Activated effector memory CD4-positive, alpha-beta T cell treated with anti-CD3 and anti-CD28 coated beads, Interleukin-2, amount 50 U/mL, for 16 hours (primary cell): Measurements from ENCODE around the gene NPIPB2.
"Not testable (repeated sequence)": the region's sequence is repeated elsewhere in the genome, so short reads cannot be mapped to it uniquely, and the experiment has no call there.

ENCODE experiments used
- DNase-seq: peaks from one replicate; pipeline ENCODE4 v3.0.0-alpha.2; 2020

NPIPB2 gene

DNA sequence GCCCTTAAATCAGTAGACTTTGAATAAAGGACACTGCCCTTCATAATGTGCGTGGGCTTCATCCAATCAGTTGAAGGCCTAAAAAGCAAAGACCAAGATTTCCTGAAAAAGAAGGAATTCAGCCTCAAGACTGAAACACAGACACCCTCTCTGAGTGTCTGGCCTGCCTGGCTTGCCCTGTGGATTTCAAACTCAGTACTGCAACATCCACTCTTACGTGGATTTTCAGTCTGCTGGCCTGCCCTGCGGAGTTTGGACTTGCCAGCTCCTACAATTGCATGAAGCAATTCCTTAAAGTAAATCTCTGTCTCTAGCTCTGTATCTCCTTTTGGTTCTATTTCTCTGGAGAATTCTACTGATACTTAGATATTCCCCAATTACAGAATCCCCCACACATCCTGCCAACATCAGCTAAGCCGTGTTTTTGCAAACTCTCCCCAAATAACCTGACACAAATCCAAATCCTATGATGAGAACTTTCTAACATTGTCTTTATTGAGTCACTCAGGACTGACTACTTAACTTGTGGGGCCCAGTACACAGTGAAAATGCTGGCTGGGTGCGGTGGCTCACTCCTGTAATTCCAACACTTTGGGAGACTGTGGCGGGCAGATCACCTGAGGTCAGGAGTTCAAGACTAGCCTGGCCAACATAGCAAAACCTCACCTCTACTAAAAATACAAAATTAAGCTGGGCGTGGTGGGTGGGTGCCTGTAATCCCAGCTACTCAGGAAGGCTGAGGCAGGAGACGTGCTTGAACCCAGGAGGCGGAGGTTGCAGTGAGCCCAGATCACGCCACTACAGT lies 15.9 kb upstream of the NPIPB2 start:
- no peak for DNase-seq

DNA sequence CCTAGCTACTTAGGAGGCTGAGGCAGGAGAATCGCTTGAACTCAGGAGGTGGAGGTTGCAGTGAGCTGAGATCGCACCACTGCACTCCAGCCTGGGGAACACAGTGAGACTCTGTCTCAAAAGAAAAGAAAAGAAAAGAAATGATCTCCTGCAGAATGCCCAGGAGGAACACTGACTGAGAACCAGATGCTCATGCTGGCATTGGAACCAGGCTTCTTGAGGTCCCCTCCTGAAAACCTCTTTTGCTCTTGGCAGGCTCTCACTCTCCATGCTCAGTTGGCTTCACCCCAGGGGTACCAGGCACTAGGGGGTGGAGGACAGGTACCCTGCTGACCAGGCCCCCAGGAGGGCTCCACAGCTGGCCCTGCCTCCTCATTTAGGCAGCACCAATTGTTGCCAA lies 14.7 kb upstream of the NPIPB2 start:
- DNase-seq, result no peak

DNA sequence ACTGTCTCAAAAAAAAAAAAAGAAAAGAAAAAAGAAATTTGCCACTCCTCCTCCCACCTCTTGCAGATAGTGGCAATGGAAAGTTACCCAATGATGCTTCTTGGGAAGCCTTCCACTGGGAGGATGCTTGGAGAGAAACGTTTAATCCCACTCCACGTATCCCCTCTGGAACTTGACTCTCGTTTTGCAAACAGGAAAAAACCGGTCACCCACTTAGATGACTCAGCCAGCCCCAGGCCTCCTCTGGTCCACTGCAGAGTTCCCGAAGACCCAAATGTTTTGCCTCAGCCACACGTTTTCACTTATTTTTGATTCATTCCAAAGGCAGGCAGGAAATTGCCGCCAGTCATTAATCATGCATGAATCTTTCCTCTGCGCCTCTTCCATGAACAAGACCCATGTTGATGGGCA lies 13.9 kb upstream of the NPIPB2 start:
- DNase-seq, result no peak

DNA sequence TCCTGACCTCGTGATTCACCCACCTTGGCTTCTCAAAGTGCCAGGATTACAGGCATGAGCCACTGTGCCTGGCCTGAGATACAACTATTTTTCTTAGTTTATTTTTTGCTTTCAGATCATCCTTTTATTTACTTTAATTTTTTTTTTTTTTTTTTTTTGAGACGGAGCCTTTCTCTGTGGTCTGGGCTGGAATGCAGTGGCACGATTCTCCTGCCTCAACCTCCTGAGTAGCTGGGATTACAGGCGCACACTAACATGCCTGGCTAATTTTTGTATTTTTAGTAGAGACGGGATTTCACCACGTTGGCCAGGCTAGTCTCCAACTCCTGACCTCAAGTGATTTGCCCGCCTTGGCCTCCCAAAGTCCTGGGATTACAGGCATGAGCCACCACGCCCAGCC lies 11.7 kb upstream of the NPIPB2 start:
- DNase-seq, result not testable (repeated sequence)

DNA sequence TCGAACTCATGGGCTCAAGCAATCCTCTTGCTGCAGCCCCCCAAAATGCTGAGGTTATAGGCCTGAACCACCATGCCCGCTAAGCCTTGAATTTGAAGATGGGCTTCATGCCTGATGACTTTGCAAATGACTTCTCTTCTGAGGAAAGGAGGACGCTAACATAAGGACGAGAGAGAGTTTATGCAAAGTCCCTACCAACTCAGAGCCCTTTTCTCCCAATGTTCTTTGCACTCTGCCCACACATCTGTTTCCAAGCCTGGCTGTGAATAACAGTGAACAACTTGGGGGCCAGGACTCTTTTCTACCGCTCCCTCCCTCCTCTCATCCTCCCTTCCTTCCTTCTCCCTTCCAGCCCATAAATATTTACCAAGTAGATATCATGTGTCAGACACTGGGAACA lies 8.5 kb upstream of the NPIPB2 start:
- no peak for DNase-seq

DNA sequence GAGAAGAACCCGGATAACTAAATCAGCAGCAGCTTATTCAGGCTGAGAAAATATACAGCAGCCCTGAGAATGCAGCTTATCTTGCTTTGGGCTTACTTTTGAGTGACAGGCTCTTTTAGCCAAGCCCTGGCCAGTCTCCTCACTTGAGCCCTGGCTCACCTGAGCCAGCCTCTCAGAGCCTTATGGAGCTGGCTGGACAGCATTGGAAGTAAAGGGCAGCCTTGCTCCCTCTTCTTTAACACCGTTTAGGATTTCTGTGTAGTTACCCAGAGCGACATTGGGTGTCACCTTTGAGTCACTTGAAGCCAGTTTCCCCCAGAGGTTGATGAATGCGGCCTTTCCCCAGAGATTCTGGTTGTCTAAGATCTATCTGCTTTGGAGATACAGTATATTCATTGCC lies 7.7 kb upstream of the NPIPB2 start:
- no peak for DNase-seq

- DNase-seq, result no peak
Observed at GRCh38 chr16:11948819-11949218, 7.0 kb upstream of the NPIPB2 start.

DNA sequence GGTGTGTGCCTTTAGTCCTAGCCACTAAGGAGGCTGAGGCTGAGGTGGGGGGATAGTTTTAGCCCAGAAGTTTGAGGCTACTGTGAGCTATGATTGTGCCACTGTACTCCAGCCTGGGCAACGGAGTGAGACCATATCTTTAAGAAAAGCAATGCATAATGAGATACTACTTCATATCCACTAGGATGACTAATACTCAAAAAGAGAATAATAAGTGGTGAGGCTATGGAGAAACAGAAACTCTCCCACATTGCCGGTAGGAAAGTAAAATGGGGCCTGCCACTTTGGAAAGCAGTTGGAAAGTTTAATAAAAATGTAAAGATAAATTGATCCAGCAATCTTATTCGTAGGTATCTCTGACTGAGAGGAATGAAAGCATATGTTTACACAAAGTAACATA lies 4.6 kb upstream of the NPIPB2 start:
- DNase-seq, result no peak

DNA sequence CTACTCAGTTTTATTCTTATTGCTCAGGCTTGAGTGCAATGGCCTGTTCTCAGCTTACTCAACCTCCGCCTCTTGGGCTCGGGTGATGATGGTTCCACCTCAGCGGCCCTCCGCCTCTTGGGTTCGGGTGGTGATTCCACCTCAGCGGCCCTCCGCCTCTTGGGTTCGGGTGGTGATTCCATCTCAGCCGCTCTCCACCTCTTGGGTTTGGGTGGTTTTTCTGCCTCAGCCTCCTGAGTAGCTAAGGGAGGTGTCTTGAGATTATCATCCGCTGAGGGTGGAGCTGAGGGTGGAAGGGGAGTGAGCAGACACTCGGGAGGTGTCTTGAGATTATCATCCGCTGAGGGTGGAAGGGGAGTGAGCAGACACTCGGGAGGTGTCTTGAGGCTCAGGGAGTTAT lies 14.5 kb downstream of the NPIPB2 start:
- not testable (repeated sequence) for DNase-seq

GRCh38 chr16:11924046-11924445 lies 17.8 kb downstream of the NPIPB2 start:
- not testable (repeated sequence) for DNase-seq

GRCh38 chr16:11916524-11917285 lies 25.1 kb downstream of the NPIPB2 start:
- DNase-seq, result no peak

- DNase-seq, result peak; percentile 100
Observed at GRCh38 chr16:11915644-11916523, 26.0 kb downstream of the NPIPB2 start, which contains the start of gene GSPT1. TSS of gene GSPT1 (minus strand) at chr16:11915956. CDS start at chr16:11915720, 236 bp downstream.

- DNase-seq, result peak; percentile 80
Observed at GRCh38 chr16:11915114-11915643, 26.7 kb downstream of the NPIPB2 start.

DNA sequence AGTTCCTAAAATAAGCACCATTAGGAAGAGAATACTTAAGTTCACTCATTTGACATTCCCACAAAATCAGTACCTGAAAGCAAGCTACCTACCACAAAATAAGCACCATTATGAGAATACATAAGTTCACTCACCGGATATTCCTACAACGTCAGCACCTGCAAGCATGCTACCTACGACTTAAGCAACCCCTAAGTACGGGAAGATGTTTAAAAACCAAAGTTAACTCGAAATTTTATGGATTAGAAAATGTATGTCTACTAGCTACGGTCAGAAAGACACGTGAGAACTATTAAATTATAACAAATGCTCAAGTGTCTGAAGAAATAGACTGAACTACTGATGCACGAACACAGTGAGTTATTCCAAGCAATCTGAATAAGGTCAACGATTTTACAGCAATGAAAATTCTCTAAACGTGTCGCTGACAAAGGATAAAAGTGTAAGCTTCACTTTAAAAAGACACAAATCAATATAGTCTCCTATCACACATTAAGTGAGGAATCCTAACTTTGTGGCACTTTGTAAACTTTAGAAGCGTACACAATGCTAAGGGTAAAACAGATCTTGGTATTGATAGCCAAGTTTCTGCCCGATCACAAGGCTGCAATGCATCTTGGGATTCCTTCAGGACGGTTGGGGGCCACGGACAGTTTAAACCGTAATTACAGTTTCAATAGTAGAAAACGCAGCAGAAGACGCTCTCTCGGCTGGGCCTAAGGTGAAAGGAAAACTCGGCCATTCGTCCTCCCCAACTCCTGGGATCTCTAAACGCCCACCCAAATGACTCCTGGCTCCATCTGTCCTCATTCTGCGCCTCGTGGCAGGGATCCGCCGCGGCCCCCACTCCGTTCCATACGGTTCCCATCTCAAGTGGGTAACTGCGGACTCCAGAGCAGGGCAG lies 27.4 kb downstream of the NPIPB2 start:
- peak; percentile 77 for DNase-seq

- DNase-seq, result peak; percentile 71
Observed at GRCh38 chr16:11913425-11914079, 28.3 kb downstream of the NPIPB2 start.

DNA sequence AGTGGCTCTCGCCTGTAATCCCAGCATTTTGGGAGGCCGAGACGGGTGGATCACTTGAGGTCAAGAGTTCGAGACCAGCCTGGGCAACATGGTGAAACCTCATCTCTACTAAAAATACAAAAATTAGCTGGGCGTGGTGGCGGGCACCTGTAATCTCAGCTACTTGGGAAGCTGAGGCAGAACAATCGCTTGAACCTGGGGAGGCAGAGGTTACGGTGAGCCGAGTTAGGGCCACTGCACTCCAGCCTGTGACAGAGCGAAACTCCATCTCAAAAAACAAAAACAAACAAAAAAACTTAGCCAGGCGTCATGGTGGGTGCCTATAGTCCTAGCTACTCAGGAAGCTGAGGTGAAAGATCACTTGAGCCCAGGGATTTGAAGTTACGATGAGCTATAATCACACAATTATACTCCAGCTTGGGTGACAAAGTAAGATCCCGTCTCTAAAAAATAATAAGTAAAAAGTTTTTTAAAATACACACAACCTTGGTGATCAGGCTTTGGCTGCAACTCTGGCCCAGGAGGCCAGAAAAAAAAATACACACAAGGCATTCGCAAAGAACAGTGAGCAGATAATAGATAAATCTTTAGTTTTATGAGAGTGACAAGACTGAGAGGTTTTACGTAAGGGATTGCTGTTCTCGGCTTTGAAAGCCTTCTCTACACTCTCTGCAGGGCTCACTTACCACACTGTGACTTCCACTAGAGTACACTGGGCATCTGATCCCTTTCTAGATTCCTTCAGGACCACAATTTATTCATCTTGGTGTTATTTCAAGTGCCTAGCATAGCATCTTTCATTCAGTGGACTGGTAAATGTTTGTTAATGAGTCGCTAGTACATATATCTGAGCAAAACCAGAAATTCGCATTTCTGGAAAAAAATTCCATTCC lies 31.9 kb downstream of the NPIPB2 start:
- DNase-seq, result no peak

DNA sequence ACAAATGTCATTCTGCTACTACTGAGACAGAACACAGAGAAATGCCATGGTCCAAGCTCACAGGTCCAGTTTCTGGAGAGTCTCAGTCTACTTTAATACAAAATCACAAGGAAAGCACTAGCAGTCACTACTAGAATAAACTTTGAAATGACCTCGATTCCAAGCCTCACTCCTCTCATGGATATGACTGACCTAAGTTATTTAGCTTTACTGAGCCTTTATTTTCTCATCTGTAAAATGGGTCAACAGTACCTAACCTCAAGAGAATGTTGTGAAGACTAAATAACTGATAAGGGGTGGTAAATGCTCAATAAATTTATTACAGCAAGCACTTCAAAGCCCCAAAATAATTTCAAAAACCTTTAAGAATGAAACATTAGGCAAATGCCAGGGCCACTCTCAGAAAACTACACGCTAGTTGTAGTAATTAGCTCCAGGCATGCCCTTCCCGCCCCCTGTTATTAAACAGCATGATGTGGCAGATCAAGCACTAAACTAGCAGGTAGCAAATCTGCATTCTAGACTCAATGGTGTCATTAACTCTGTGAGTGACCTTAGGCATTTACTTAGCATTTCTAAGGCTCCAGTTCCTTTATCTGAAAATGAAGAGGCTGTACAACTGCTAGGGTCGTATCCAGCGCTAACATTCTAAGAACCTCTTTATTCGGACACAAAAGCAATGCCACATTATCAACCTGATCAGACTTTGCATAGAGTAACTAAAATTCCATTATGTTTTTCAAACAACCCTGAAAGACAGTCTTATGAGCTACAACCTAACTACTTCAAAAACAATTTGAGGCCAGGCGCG lies 34.5 kb downstream of the NPIPB2 start:
- DNase-seq, result no peak

GRCh38 chr16:11903906-11904305 lies 37.9 kb downstream of the NPIPB2 start:
- DNase-seq, result no peak

DNA sequence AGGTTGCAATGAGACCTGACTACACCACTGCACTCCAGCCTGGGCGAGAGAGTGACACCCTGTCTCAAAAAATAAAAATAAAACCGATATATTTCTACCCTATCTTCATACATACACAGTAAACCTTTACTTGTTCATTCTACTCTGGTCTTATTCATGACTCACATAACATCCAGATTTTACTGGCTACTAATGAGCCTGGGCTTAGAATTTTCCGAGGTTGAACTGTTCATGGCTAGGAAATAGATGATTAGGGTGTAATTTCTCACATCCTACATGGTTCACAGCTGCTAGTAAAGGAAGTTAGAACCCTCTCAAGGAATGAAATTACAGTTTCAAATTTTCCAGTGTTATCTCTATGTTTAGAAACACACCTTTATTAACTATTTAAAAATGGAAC lies 40.8 kb downstream of the NPIPB2 start:
- no peak for DNase-seq
